Endodermal cell (in vitro differentiated cells): ENCODE measurements around the gene NCAM1. TPM values are rescaled to one million over a fixed set of nuclear protein-coding genes. Genes with fewer than 3 reads are reported as not detected.

Source experiments
- DNase-seq: peaks from one replicate; pipeline ENCODE4 v3.0.0-alpha.2; 2017
- H3K27ac ChIP-seq: 2 replicates; pipeline ENCODE4 v1.5.1; 2013; ENCODE audit warnings: mild to moderate bottlenecking, low read depth, low read length, moderate library complexity
- H3K27me3 ChIP-seq: 2 replicates; pipeline ENCODE4 v1.6.1; 2013; ENCODE audit warnings: mild to moderate bottlenecking, low read length, moderate library complexity; ENCODE audit not compliant: insufficient read depth, control insufficient read depth, poor library complexity, severe bottlenecking
- H3K36me3 ChIP-seq: 2 replicates; pipeline ENCODE4 v1.7.0; 2013; ENCODE audit warnings: mild to moderate bottlenecking, low read length, moderate library complexity; ENCODE audit not compliant: control insufficient read depth, insufficient read depth
- H3K4me1 ChIP-seq: one replicate; pipeline ENCODE4 v1.7.0; 2013; ENCODE audit warnings: low read length; ENCODE audit not compliant: control insufficient read depth, insufficient read depth
- H3K4me3 ChIP-seq: 2 replicates; pipeline ENCODE4 v1.5.1; 2013; ENCODE audit warnings: mild to moderate bottlenecking, low read length, moderate library complexity
- H3K9ac ChIP-seq: 2 replicates; pipeline ENCODE4 v1.6.1; 2013; ENCODE audit warnings: mild to moderate bottlenecking, low read length, moderate library complexity; ENCODE audit not compliant: poor library complexity, severe bottlenecking; ENCODE audit errors: extremely low read depth
- H3K9me3 ChIP-seq: 2 replicates; pipeline ENCODE4 v1.6.1; 2013; ENCODE audit warnings: mild to moderate bottlenecking, low read length, moderate library complexity; ENCODE audit not compliant: control insufficient read depth
- H3K27ac Mint-ChIP-seq: 2 replicates; pipeline ENCODE4 v1.8.0; 2020; ENCODE audit warnings: mixed read lengths
- H3K27me3 Mint-ChIP-seq: 2 replicates; pipeline ENCODE4 v1.8.0; 2021; ENCODE audit warnings: mild to moderate bottlenecking, mixed read lengths; ENCODE audit not compliant: insufficient read depth
- H3K36me3 Mint-ChIP-seq: 2 replicates; pipeline ENCODE4 v1.8.0; 2020; ENCODE audit warnings: low read depth, mixed read lengths
- H3K4me1 Mint-ChIP-seq: 2 replicates; pipeline ENCODE4 v1.8.0; 2020; ENCODE audit warnings: mixed read lengths
- H3K4me3 Mint-ChIP-seq: 2 replicates; pipeline ENCODE4 v1.8.0; 2020; ENCODE audit warnings: mild to moderate bottlenecking, moderate library complexity, mixed read lengths
- H3K9me3 Mint-ChIP-seq: 2 replicates; pipeline ENCODE4 v1.8.0; 2020; ENCODE audit warnings: mild to moderate bottlenecking, mixed read lengths
- WGBS, 2 experiments: methylation state at CpG; one replicate each; pipeline versions ENCODE4 v1.1.5 to v1.1.7; 2013; ENCODE audit warnings: missing lambda C conversion rate in 2 of 2, mixed read lengths in 1 of 2; ENCODE audit not compliant: insufficient coverage in 1 of 2, insufficient read length in 1 of 2; 5-methylcytosine and 5-hydroxymethylcytosine counted together
- total RNA-seq, 2 donors: library from RNA; stranded (reverse); fragmentation: NEBNext Ultra II Directional in 1 of 2; extraction: Animal tissue kit (Norgen Biotek cat#: 25700) in 1 of 2; gene quantifications; 2 replicates in 1 of 2; 3 replicates in 1 of 2; pipeline ENCODE4 v1.2.1, GENCODE V29; 2021
- TF ChIP-seq, protein P1 (sequence below): fragments of 200-600 bp; sonication (generic); conservative IDR thresholded peaks from 2 replicates; pipeline ENCODE4 v1.5.0; 2021; ENCODE audit warnings: antibody characterized with exemption, mild to moderate bottlenecking

The NCAM1 gene
- total RNA-seq, 2 donors from 2014 or later = 1.6 to 2.9 TPM

DNA sequence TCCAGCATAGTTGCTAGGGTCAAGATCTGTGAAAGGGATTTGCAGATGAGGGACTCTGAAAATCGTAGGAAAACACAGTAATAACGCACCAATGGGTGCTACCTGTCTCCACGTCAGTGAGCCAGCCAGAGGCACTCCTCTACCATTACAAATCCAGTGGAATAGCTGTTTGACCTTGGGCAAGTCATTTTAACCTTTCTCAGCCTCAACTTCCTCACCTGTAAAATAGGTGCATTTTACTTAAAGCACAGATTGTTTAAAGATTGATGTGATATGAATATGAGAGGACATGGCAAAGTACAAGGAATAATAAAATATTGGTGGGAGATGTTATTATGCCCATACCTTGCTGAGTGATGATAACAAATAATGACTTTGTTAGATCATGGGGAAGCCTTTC is 205.1 kb downstream of the NCAM1 start:
- Histone ChIP-seq H3K9ac (no peak overlapping the region), H3K9me3 (no peaks in the 10 kb centered on the region), H3K4me1 (no peaks in the 10 kb centered on the region), H3K27me3 (no peaks in the 10 kb centered on the region), H3K4me3 (no peak overlapping the region), H3K36me3 (no peaks in the 10 kb centered on the region), H3K27ac (no peak overlapping the region)
- Mint-ChIP-seq H3K36me3 (no peaks in the 10 kb centered on the region), H3K4me3 (no peak overlapping the region), H3K27me3 (peaks cover 5% of the 10 kb centered on the region), H3K4me1 (no peaks in the 10 kb centered on the region), H3K9me3 (no peaks in the 10 kb centered on the region), H3K27ac (no peak overlapping the region)
- TF ChIP-seq, protein P1, sequence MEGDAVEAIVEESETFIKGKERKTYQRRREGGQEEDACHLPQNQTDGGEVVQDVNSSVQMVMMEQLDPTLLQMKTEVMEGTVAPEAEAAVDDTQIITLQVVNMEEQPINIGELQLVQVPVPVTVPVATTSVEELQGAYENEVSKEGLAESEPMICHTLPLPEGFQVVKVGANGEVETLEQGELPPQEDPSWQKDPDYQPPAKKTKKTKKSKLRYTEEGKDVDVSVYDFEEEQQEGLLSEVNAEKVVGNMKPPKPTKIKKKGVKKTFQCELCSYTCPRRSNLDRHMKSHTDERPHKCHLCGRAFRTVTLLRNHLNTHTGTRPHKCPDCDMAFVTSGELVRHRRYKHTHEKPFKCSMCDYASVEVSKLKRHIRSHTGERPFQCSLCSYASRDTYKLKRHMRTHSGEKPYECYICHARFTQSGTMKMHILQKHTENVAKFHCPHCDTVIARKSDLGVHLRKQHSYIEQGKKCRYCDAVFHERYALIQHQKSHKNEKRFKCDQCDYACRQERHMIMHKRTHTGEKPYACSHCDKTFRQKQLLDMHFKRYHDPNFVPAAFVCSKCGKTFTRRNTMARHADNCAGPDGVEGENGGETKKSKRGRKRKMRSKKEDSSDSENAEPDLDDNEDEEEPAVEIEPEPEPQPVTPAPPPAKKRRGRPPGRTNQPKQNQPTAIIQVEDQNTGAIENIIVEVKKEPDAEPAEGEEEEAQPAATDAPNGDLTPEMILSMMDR = no peak
- DNase-seq = no peak
- 91 to 97% methylated on average over 3 of the region's 3 CpGs for WGBS, 2 experiments

DNA sequence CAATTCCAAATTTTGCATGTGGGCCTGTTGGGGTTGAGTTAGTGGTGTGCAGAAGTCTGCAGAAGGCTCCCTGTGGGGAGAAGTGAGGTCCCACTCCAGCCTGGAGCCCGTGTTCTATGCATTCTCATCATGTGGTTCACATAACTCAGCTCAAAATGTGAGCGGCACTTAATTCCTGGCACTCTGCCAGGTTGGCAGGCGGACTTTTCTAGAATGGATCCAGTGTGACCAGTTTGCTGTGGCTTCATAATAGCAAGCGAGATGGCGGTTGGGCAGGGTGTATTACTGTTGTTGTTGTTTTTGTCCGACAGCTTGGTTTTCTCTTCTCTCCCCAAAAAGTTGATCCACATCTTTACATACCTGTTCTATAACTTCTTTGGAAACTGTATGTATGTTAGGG is 206.4 kb downstream of the NCAM1 start:
- TF ChIP-seq, protein P1 = no peak
- DNase-seq = no peak
- H3K27ac Mint-ChIP-seq = no peak overlapping the region
- WGBS, 2 experiments = 95 to 100% methylated on average over 2 to 5 of the region's 6 CpGs
- no peak overlapping the region for H3K9ac ChIP-seq
- no peaks in the 10 kb centered on the region for H3K9me3 Mint-ChIP-seq
- no peaks in the 10 kb centered on the region for H3K4me1 ChIP-seq
- H3K27ac ChIP-seq = no peak overlapping the region
- H3K36me3 Mint-ChIP-seq = no peaks in the 10 kb centered on the region
- H3K4me3 ChIP-seq = no peak overlapping the region
- no peak overlapping the region for H3K4me3 Mint-ChIP-seq
- H3K36me3 ChIP-seq = no peaks in the 10 kb centered on the region
- no peaks in the 10 kb centered on the region for H3K27me3 ChIP-seq
- no peaks in the 10 kb centered on the region for H3K4me1 Mint-ChIP-seq
- H3K9me3 ChIP-seq = no peaks in the 10 kb centered on the region
- peaks cover 5% of the 10 kb centered on the region for H3K27me3 Mint-ChIP-seq

GRCh38 chr11:113168354-113169342 is 207.4 kb downstream of the NCAM1 start:
- no peaks in the 10 kb centered on the region for H3K9me3 ChIP-seq
- no peaks in the 10 kb centered on the region for H3K36me3 ChIP-seq
- TF ChIP-seq, protein P1 = no peak
- Mint-ChIP-seq H3K36me3 (no peaks in the 10 kb centered on the region), H3K9me3 (no peaks in the 10 kb centered on the region), H3K27ac (no peak overlapping the region), H3K4me3 (no peak overlapping the region), H3K27me3 (peaks cover 5% of the 10 kb centered on the region), H3K4me1 (no peaks in the 10 kb centered on the region)
- no peak for DNase-seq
- no peak overlapping the region for H3K4me3 ChIP-seq
- H3K27me3 ChIP-seq = no peaks in the 10 kb centered on the region
- WGBS, 2 experiments = 90 to 95% methylated on average over 7 to 12 of the region's 13 CpGs
- no peaks in the 10 kb centered on the region for H3K4me1 ChIP-seq
- no peak overlapping the region for H3K27ac ChIP-seq
- no peak overlapping the region for H3K9ac ChIP-seq
